GM23248 (cell line): ENCODE results near the gene SRCIN1. TPM values are rescaled to one million over a fixed set of nuclear protein-coding genes. Genes with fewer than 3 reads are reported as not detected.
"Not testable (repeated sequence)": the region's sequence is repeated elsewhere in the genome, so short reads cannot be mapped to it uniquely, and the experiment has no call there.

ENCODE experiments used
- DNase-seq: peaks from one replicate; pipeline ENCODE4 v3.0.0-alpha.2; 2015
- H2AFZ ChIP-seq: fragments of 200-600 bp; sonication (generic); 2 replicates; pipeline ENCODE4 v1.6.1; 2016; ENCODE audit warnings: antibody characterized with exemption
- H3F3A ChIP-seq: fragments of 200-600 bp; sonication (generic); 2 replicates; pipeline ENCODE4 v1.6.1; 2016; ENCODE audit warnings: mild to moderate bottlenecking, antibody characterized with exemption, mixed run types; ENCODE audit not compliant: insufficient read depth
- H3K27ac ChIP-seq: fragments of 200-600 bp; sonication (generic); 2 replicates; pipeline ENCODE4 v1.5.1; 2016; ENCODE audit warnings: mild to moderate bottlenecking
- H3K27me3 ChIP-seq: fragments of 200-600 bp; sonication (generic); replicated peaks from 2 replicates; pipeline ENCODE4 v1.6.1; 2016; ENCODE audit warnings: mild to moderate bottlenecking; ENCODE audit not compliant: insufficient read depth
- H3K36me3 ChIP-seq: fragments of 200-600 bp; sonication (generic); 2 replicates; pipeline ENCODE4 v1.6.1; 2016; ENCODE audit warnings: low read depth, mild to moderate bottlenecking
- H3K4me1 ChIP-seq: fragments of 200-600 bp; sonication (generic); 2 replicates; pipeline ENCODE4 v1.6.1; 2016; ENCODE audit warnings: mild to moderate bottlenecking; ENCODE audit not compliant: insufficient read depth
- H3K4me2 ChIP-seq: fragments of 200-600 bp; sonication (generic); one replicate; pipeline ENCODE4 v1.6.1; 2016; ENCODE audit warnings: mild to moderate bottlenecking; ENCODE audit not compliant: unreplicated experiment
- H3K4me3 ChIP-seq: fragments of 200-600 bp; sonication (generic); 2 replicates; pipeline ENCODE4 v1.5.1; 2016; ENCODE audit warnings: mild to moderate bottlenecking
- H3K79me2 ChIP-seq: fragments of 200-600 bp; sonication (generic); 2 replicates; pipeline ENCODE4 v1.6.1; 2016; ENCODE audit warnings: mild to moderate bottlenecking; ENCODE audit not compliant: insufficient read depth
- H3K9ac ChIP-seq: fragments of 200-600 bp; sonication (generic); 2 replicates; pipeline ENCODE4 v1.6.1; 2016; ENCODE audit warnings: mild to moderate bottlenecking
- H3K9me2 ChIP-seq: fragments of 200-600 bp; sonication (generic); 2 replicates; pipeline ENCODE4 v1.6.1; 2016; ENCODE audit warnings: mixed run types, mild to moderate bottlenecking, moderate library complexity; ENCODE audit not compliant: insufficient read depth
- H3K9me3 ChIP-seq: fragments of 200-600 bp; sonication (generic); one replicate; pipeline ENCODE4 v1.6.1; 2017; ENCODE audit warnings: low read depth
- H4K20me1 ChIP-seq: fragments of 200-600 bp; sonication (generic); 2 replicates; pipeline ENCODE4 v1.6.0; 2016; ENCODE audit not compliant: insufficient read depth
- EZH2 ChIP-seq: fragments of 200-600 bp; sonication (generic); IDR thresholded peaks from 2 replicates; pipeline ENCODE4 v1.6.1; 2018; ENCODE audit warnings: antibody characterized with exemption, mild to moderate bottlenecking; ENCODE audit not compliant: insufficient read depth, poor library complexity, severe bottlenecking
- EZH2phosphoT487 ChIP-seq: fragments of 200-600 bp; sonication (generic); IDR thresholded peaks from 2 replicates; pipeline ENCODE4 v1.6.1; 2018; ENCODE audit warnings: antibody characterized with exemption, moderate library complexity, mild to moderate bottlenecking, low read depth; ENCODE audit not compliant: insufficient read depth
- whole genome bisulfite sequencing, 2 experiments: methylation state at CpG; one replicate each; pipeline ENCODE4 v1.1.6; 2015 to 2017; ENCODE audit warnings: low lambda C conversion rate in 2 of 2, low coverage in 1 of 2; ENCODE audit errors: missing lambda C conversion rate in 2 of 2; 5-methylcytosine and 5-hydroxymethylcytosine counted together
- in situ Hi-C: fragments of 300-500 bp; cut with MboI; formaldehyde crosslinking; loops from 2 replicates; pipeline ENCODE4 v1.15.0; 2020
- polyA plus RNA-seq: library from polyadenylated mRNA; unstranded; fragments of >200 nt; fragmentation: Nextera tagmentation; extraction: Ambion mirVana; gene quantifications from 2 replicates; pipeline ENCODE4 v1.2.1, GENCODE V29; 2016
- total RNA-seq: library from RNA; depleted of rRNA; stranded (reverse); fragments of >200 nt; shearing (Covaris generic); gene quantifications from 2 replicates; pipeline ENCODE4 v1.2.3, GENCODE V29; 2014

Gene SRCIN1
- total and polyA plus RNA-seq, 2 experiments from 2014 or later: not detected

DNA sequence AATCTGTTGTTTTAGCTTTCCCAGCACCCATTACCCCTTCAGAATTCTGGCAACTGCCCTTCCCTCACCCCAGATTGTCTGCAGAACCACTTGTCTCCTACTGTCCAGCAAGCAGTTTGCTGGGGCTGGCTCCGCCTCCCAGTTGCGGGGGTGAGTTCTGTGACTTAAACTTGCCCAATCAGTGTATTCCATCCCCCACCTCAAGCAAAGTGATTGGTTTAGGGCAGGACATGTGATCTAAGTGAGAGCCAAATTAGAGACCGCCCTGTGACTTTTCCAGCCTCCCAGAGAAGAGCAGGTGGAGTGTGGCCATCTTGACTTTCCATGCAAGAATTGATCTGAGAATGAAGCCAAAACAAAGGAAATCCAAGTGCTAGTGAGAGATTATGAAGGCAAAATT lies 22.7 kb upstream of the SRCIN1 start:
- in situ Hi-C loops: no loop called here
- Histone ChIP-seq H3K79me2 (no peaks in the 10 kb centered on the region), H3K4me3 (no peak overlapping the region), H3K36me3 (no peaks in the 10 kb centered on the region), H3K27ac (no peak overlapping the region), H3K9me2 (no peaks in the 10 kb centered on the region), H3K9ac (no peak overlapping the region), H3K4me2 (no peak overlapping the region), H3K4me1 (no peaks in the 10 kb centered on the region), H3K27me3 (peaks cover 3% of the 10 kb centered on the region; the same call in 1 of the 2 replicates), H2AFZ (no peak overlapping the region), H3F3A (no peaks in the 10 kb centered on the region), H3K9me3 (no peaks in the 10 kb centered on the region), H4K20me1 (no peaks in the 10 kb centered on the region)
- DNase-seq: no peak
- no peak for TF ChIP-seq EZH2phosphoT487
- TF ChIP-seq EZH2: no peak
- WGBS, 2 experiments: 87 to 90% methylated on average over 3 of the region's 3 CpGs

DNA sequence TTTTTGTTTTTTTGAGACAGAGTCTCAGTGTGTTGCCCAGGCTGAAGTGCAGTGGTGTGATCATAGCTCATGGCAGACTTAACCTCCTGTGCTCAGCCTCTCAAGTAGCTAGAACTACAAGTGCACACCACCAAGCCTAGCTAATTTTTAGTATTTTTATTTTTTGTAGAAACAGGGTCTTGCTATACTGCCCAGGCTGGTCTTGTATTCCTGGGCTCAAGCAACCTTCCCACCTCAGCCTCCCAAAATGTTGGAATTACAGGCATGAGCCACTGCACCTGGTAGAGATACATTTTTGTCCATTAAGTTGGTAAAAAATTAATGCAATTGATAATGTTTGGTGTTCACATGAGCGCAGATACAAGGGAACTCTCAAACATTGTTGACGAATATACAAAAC lies 22.2 kb upstream of the SRCIN1 start:
- Histone ChIP-seq H3K27me3 (peaks cover 8% of the 10 kb centered on the region; the same call in 1 of the 2 replicates), H3K4me2 (no peak overlapping the region), H3K79me2 (no peaks in the 10 kb centered on the region), H3F3A (no peaks in the 10 kb centered on the region), H3K4me3 (no peak overlapping the region), H3K4me1 (no peaks in the 10 kb centered on the region), H2AFZ (no peak overlapping the region), H3K9ac (no peak overlapping the region), H3K9me2 (no peaks in the 10 kb centered on the region), H3K9me3 (no peaks in the 10 kb centered on the region), H4K20me1 (no peaks in the 10 kb centered on the region), H3K36me3 (no peaks in the 10 kb centered on the region), H3K27ac (no peak overlapping the region)
- in situ Hi-C loops: no loop called here
- TF ChIP-seq EZH2 (no peak), EZH2phosphoT487 (no peak)
- 93 to 94% methylated on average over 2 of the region's 2 CpGs for WGBS, 2 experiments
- no peak for DNase-seq

DNA sequence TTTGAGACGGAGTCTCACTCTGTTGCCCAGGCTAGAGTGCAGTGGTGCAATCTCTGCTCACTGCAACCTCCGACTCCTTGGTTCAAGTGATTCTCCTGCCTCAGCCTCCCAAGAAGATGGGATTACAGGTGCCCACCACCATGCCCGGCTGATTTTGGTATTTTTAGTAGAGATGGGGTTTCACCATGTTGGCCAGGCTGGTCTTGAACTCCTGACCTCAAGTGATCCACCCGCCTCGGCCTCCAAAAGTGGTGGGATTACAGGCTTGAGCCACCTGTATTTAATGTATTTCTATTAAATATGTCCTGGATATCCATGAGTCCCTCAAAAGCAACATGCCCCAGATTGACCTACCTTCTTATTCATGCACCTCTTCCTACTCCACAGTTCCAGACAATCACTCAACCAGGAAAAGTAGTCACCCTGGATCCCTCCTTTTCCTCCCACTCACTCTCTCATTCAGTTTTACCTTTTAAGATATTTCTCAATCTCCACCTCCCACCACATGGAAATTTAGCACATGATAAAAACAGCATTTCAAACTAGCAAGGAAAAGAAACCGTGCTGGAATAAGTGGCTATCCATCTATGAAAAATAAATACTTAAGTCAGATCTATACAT lies 21.0 kb upstream of the SRCIN1 start:
- in situ Hi-C loops, H3K36me3 ChIP-seq, H3K9ac ChIP-seq: not testable (repeated sequence)

DNA sequence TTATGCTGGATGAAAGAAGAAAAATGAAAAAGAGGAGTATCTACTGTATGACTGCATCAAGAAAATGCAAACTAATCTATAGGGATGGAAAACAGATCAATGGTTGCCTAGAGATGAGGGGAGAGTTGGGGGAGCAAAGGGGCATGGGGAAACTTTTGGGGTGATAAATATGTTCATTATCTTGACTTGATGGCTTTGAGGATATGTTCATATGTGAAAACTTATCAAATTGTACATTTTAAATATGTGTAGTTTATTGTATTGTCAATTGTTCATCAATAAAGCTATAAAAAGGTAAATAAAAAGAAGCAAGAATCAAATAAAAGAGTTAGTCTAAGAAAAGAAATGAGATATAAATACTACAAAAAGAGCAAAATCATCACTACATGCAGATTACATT lies 19.7 kb upstream of the SRCIN1 start:
- H3K9ac ChIP-seq: no peak overlapping the region
- no peaks in the 10 kb centered on the region for H3K36me3 ChIP-seq
- DNase-seq: no peak
- H4K20me1 ChIP-seq: no peaks in the 10 kb centered on the region
- no peak overlapping the region for H3K4me2 ChIP-seq
- no peak overlapping the region for H3K4me3 ChIP-seq
- no peaks in the 10 kb centered on the region for H3K9me2 ChIP-seq
- TF ChIP-seq EZH2phosphoT487 (no peak), EZH2 (no peak)
- H3K27ac ChIP-seq: no peak overlapping the region
- no peaks in the 10 kb centered on the region for H3K4me1 ChIP-seq
- no peaks in the 10 kb centered on the region for H3F3A ChIP-seq
- peaks cover 24% of the 10 kb centered on the region for H3K27me3 ChIP-seq
- in situ Hi-C loops: no loop called here
- H2AFZ ChIP-seq: no peak overlapping the region
- H3K79me2 ChIP-seq: no peaks in the 10 kb centered on the region
- no peaks in the 10 kb centered on the region for H3K9me3 ChIP-seq

More for the DNA sequence above, 21.0 kb upstream of the SRCIN1 start:
- 62 to 75% methylated on average over 6 of the region's 6 CpGs for WGBS, 2 experiments
- H3K27ac ChIP-seq, H3F3A ChIP-seq, H3K79me2 ChIP-seq, DNase-seq, H4K20me1 ChIP-seq, H3K9me3 ChIP-seq, H3K4me1 ChIP-seq, H2AFZ ChIP-seq, H3K4me3 ChIP-seq, H3K9me2 ChIP-seq, H3K4me2 ChIP-seq: not testable (repeated sequence)
- H3K27me3 ChIP-seq: peaks cover 19% of the 10 kb centered on the region

DNA sequence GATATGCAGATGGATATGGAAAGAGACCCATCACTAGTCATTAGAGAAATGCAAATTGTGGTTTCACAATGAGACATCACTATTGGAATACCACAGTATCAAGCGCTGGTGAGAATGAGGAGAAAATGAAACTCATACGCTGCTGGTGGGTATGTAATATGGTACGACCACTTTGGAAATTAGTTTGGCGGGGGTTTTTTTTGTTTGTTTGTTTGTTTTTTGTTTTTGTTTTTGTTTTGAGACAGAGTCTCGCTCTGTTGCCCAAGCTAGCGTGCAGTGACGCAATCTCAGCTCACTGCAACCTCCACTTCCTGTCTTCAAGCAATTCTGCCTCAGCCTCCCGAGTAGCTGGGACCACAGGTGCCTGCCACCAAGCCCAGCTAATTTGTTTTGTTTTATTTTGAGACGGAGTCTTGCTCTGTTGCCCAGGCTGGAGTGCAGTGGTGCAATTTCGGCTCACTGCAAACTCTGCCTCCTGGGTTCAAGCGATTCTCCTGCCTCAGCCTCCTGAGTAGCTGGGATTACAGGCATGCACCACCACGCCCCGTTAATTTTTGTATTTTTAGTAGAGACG lies 19.1 kb upstream of the SRCIN1 start:
- in situ Hi-C loops, DNase-seq, H3F3A ChIP-seq, H3K4me2 ChIP-seq, H3K4me1 ChIP-seq, H4K20me1 ChIP-seq, H3K36me3 ChIP-seq, H3K79me2 ChIP-seq, H3K9me3 ChIP-seq, H3K9me2 ChIP-seq, H3K4me3 ChIP-seq, H3K9ac ChIP-seq, H2AFZ ChIP-seq, H3K27ac ChIP-seq: not testable (repeated sequence)
- WGBS, 2 experiments: 75 to 77% methylated on average over 14 of the region's 14 CpGs
- peaks cover 28% of the 10 kb centered on the region for H3K27me3 ChIP-seq
